GM21360 (cell line): ENCODE measurements around the gene ZNF785.

Experiments
- ATAC-seq: cut with Tn5 transposase; IDR thresholded peaks from one replicate; pipeline ENCODE4 v1.9.1; 2021; ENCODE audit warnings: mild to moderate bottlenecking, moderate library complexity; ENCODE audit not compliant: unreplicated experiment

The ZNF785 gene

DNA sequence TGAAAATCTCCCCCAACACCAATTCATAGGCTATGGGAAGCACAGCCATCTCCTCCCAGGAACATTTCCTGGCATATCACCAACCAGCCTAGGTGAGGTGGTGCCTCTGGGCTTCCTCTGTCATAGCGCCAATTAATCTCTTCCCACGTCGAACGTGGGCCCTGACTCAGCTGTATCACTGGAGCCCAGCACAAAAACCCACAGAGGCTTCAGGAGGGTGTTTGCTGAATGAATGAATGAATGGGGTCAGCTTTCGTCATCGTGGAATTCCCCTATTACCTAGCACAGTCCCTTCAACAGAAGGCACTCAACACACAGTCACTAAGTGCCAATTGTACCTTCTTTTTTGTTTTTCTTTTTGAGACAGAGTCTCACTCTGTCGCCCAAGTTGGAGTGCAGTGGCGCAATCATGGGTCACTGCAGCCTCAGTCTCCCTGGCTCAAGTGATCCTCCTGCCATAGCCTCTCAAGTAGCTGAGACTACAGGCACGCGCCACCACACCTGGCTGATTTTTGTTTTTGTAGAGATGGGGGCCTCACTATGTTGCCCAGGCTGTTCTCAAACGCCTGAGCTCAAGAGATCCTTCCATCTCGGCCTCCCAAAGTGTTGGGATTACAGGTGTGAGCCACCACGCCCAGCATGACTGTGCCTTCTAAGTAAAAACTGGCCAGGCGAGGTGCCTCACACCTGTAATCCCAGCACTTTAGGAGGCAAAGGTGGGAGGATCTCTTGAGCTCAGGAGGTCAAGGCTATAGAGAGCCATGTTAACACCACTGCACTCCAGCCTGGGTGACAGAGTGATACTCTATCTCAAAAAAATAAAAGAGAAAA, 18.1 kb downstream of the ZNF785 start:
- no peak for ATAC-seq

DNA sequence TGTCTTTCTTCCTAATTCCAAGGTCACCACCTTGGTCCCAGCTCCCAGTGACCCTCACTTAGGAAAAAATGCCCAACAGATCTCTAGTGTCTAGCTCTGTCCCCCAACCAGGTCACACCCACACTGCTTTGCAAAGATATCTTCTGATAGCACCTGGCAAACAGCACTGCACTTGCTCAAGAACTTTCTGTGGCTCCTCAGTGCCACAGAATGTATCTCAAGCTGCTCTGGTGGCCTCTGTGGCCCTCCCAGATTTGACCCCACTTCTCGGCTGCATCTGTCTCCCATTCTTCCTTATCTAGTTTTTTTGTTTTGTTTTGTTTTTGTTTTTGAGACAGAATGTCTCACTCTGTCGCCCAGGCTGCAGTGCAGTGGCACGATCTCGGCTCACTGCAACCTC, 19.0 kb downstream of the ZNF785 start:
- ATAC-seq = no peak

DNA sequence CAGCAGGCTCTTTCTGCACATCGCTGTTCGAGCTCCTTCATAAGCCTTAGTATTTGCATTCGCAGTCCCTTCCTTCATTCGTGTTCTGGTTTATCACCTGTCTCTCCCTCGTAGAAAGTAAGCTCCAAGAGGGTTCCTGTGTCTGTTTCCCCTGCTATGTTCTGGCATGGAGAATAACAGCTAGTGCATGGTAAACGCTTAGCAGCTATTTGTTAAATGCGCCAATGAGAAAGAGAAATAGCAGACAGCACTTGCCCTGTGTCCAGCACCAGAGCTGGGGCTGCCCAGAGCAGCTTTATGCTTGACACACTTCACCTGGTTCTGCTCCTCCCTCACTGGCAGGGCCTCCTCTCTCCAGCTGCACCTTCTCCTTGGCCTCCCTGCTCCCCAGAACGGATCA, 19.5 kb downstream of the ZNF785 start:
- ATAC-seq = no peak

DNA sequence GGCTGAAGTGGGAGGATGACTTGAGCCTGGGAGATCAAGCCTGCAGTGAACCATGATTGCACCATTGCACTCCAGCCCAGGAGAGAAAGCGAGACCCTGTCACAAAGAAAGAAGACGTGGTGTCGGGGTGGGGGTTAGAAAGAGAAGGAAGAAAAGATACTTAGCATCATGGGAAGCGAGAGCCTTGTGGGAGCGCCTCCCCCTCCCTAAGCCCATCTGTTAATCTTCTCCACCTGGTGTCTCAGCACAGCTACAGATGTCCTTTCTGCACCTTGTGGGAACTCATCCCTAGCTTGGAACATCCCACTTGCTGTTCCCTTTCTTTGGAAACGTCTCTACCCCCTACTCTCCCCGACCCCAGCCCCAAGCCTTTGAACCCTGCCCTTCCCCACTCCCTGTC, 20.0 kb downstream of the ZNF785 start:
- ATAC-seq = no peak

DNA sequence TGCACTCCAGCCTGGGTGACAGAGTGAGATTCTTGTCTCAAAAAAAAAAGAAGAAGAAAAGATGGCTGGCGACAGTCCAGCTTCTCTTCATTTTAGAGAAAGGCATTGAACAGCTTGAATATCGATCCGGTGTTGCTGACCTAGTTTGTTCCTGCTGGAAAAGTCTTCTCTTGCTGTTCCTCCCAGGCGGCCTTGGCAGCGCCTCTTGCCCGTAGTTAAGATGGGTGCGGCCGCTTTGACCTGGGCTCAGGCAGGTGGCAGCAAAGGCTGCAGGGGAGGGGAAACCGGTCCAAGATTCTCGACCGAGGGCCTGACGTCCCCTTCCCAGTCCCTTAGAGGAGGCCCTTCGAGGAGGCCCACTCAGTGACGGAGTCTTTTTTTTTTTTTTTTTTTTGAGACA, 23.5 kb downstream of the ZNF785 start:
- ATAC-seq = no peak

DNA sequence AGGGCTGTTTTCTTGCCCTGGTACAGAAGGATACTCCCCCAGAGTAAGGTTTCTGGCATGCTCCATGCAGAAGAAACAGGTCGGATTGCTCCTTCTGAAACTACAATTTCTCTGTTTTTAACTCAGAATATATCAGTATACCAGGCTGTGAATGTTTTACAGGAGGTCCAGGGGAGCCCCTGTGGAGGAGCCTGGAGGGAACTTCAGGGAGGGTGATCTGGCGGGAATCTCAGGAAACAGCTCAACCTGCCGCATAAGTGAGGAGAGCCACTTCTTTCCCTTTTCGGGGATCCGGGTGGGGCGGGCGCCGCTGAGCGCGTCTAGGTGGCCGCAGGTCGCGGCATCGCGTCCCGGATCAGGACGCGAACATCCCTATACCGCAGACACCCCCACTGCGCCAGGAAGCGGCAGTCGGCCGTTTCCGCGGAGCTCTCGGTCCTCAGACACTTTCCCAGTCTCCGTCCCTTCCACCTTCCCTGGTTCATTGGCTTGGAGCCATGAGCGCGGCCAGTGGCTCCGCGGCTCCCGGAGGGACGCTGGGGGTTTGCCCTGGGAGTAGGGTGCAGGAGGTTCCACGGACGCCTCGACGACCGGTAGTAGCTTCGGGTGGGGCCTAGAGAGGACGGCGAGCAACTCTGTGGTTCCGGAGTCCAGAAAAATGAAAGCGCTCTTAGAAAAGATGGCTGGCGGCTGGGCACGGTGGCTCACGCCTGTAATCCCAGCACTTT, 24.2 kb downstream of the ZNF785 start:
- ATAC-seq = no peak

DNA sequence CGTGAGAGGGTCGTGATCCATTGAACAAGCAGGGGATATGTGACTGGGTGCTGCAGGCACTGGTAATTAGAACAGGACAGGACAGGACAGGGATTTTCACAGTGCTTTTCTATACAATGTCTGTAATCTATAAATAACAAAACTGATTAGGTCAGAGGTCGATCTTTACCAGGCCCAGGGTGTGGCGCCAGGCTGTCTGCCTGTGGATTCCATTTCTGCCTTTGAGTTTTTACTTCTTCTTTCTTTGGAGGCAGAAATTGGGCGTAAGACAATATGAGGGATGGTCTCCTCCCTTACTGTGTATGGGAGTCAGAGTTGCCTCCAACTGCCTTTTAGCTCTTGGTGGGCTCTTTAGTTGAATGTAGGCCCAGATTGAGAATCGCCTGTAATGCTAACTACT, 25.8 kb downstream of the ZNF785 start:
- ATAC-seq = no peak

DNA sequence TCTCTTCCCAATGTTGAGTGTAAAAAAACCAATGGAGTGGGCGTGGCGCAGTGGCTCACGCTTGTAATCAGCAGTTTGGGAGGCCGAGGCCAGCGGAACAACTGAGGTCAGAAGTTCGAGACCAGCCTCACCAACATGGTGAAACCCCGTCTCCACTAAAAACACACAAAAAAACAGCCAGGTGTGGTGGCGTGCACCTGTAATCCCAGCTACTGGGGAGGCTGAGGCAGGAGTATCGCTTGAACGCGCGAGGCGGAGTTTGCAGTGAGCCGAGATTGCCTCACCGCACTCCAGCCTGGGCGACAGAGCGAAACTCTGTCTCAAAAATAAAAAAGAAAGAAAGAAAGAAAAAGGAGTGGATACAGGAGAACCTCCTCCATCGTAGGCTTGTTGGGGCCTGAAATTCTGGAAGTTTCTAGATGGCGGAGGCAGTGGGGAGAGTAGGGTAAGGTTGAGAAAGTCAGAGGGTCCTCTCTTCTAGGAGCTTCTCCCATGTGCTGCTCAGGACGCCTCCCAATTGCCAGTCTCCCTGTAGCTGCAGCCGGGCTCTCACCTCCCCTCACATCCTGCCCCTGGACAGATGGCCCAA, 26.6 kb downstream of the ZNF785 start:
- no peak for ATAC-seq

DNA sequence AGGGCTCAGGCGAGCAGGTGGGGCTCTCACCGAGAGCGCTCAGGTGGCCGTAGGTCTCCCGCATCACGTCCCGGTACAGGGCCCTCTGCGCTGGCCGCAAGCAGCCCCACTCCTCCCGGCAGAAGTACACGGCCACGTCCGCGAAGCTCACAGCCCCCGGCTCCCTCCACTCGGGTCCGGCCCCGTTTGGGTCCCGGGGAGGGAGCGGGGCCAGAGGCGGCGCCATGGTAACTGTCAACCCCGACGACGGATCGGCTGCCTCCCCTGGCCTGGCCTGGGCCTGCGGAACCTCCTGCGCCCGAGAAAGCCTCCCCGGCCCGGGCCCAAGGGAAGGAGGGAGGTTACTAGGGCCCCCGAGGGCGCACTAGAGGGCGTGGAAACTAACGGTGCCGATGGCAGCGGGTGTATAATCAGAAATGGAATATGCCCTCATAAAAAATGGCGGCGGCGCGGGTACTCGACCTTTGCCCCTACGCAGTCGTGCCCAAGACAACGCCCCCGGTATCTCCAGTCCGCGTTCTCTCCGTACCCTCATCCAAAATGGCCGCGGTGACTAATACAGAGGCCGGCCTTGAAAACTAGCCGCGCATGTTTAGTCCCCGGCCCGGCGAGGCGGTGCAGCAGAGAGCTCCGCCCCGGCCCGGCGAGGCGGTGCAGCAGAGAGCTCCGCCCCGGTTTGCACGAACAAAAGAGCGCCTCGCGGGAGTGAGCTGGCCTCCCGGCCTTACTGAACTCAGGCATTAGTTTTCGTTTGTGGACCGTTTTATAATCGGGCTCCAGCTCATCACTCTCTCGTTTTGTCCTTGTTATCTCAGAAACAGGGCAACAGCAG, 27.3 kb downstream of the ZNF785 start, which contains the start of gene ZNF764:
Gene ZNF764, minus strand, starts transcription at position 418 of the 832 bp plus-strand sequence. Its CDS starts 192 bp downstream, at position 226.
- peak; percentile 90 for ATAC-seq

DNA sequence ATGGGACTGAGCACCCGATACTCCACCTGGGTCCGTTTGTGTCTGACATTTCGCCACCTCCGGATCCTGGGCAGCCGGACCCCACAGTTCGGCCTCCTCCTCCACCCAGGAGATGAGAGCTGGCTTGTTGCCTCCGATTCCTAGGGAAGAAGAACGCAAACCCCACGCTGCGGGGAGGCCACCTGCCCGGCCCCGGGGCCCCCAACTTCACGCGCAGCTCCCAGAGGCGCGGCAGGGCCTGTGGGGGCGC, 27.9 kb downstream of the ZNF785 start:
- peak; percentile 8 for ATAC-seq

DNA sequence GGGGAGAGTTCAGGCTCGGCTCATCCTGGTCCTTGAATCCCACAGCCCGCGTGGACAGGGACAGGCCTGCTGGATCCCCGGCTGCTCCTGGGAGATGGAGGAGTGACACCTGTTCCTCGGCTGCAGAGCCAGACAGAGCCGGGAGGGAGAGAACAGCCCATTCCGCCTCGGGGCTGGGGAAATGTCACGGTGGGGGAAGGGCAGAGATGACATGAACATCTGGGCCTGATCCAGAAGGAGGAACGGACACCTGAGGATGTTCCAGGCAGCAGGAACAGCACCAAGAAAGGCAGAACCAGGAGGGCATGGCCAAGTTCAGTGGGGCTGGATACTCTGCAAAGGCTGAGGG, 29.4 kb downstream of the ZNF785 start:
- ATAC-seq = no peak

DNA sequence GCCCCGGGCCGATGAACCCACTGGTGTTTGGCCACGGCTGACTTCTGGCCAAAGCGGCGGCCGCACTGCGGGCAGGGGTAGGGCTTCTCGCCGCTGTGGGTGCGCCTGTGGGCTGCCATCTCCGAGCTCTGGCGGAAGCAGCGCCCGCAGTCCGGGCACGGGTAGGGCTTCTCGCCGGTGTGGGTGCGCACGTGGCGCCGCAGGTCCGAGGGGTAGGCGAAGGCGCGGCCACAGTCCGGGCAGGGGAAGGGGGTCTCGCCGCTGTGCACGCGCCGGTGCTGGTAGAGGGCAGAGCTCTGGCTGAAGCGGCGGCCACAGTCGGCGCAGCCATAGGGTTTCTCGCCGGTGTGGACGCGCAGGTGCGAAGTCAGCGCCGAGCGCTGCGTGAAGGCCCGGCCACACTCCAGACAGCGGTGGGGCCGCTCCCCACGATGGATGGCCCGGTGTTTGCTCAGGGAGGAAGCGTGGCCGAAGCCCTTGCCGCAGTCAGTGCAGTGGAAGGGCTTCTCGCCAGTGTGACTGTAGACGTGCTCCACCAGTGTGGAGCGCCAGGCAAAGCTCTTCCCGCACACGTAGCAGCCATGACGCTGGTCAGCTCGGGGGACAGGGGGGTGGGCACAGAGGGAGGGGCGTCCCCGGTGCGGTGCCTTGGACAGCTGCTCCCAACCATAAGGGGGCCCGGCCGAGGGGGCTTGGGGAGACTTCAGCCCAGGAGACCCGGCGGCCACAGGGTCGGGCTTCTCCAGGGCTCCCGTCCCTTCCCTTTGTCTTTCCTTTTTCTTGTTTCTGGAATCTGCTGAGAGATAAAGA, 30.0 kb downstream of the ZNF785 start:
- no peak for ATAC-seq

DNA sequence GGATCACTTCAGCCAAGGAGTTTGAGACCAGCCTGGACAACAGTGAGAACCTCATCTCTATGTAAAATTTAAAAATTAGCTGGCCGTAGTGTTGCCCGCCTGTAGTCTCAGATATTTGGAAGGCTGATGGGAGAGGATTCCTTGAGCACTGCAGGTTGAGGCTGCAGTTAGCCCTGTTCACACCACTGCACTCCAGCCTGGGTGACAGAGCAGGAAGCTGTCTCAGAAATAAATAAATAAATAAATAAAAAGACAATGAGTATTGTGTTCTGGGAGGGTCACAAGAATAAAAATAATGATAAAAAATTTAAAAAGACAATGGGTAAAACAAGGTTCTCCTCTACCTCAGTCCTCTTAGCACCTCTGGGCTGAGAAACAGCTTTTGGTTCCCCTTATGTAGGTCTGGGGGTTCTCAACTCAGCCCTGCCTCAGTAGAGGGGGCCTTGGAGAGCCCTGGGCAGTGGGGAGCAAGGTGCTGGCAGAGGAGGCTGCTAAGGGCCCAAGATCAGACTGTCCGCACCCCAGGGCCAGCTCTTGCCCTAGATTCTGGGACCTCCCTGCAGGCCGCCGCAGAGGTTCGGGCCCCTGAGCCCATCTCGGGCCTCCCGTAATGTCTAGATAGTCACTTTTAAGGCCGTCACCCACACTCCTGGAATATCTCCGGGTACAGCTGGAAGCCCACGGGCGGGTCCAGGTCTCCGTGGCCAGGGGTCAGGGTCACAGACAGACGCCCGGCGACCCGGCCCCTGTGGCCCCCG, 30.8 kb downstream of the ZNF785 start:
- ATAC-seq = no peak

DNA sequence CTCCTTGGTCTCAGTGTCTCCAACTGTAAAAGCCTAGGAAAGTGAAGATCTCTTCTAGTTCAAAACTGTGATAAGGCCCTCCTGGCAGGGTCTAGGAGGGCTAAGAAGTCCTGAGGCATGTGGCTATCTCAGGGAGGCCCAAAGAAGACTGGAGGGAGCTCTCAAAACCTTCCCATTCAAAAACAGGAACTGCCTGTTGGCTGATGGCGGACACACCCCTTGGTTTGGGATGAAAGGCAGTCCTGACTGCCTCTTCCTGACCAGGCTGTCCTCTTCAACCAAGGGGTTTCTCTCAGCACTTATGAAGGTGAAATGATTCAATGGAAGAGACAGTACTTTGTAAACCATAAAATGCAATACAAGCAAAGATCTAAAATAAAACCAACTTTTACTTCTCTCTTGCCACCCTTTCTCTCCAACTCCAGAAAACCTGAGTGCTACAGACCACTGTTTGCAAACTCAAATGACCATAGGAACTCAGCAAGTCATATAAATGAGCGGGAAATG, 32.1 kb downstream of the ZNF785 start:
- ATAC-seq = no peak

DNA sequence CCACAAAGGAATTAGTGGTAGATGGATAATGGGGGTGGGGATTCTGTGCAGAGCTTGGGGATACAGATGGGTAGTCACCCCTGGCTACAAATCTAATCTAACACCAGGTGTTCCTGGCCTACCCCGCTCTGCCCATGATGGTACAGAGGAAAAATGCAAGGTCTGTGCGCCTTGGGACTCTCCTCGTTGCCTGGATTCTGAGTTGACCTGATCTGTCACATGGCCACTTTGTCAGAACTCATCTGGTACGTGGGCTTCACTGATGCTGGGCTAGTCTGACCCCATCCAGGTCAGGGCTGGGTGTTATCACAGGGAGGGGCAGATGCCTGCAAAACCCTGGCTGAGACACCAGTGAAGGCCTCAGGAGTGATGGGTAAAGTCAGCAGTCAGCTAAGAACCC, 32.5 kb downstream of the ZNF785 start:
- no peak for ATAC-seq

DNA sequence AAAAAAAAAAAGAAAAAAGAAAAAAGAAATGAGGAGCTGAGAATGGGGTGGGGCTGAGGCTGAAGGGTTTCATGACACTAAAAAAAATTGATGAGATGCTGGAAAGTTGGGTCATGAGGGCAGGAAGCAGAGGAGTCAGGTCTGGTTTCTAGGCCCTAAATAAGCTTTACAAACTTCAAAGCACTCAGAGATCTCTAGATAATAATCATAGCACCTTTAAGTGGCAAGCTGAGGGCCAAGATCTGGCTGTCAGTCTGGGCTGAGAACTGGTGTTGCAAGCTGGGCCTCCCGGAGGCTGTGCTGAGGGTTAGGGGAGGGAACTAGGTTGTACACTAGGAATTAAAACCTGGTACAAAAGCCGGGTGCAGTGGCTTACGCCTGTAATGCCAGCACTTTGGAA, 33.7 kb downstream of the ZNF785 start:
- no peak for ATAC-seq

DNA sequence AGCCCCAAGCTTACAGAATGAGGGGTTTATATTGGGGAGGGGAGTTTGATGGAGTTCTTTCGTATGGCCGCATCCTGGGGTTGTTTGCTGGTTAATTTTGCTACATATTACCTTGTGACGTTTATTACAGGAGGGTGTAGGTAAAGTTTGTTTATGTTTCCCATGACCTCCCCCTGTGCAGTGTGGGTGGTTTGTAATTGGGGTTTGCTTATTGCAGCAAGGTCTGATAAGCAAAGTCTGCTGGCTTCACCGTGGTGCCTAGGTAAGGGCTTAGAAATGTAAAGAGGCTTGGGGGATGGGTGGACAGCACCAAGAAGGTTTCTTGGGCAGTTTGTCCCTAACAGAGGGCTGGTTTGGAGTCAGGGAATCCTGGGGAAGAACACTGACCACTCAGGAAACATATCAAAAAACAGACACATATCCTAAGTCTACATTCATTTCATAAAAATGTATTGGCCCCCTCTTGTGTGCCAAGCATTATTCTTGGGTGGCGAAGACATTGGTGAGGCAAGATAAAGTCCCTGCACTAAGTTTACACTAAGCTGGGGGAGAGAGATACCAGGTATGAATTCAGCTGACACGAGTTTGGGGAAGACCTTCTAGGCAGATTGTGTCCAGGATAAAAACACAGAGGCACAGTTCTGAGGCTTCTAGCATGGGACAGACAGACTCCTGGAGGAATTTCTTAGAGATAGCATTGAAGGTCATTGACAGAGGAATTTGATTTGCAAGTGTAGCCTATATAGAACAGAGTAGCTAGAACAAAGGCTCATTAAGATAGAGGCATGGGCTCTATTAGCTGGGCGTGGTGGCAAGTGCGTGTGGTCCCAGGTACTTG, 36.9 kb downstream of the ZNF785 start:
- no peak for ATAC-seq

DNA sequence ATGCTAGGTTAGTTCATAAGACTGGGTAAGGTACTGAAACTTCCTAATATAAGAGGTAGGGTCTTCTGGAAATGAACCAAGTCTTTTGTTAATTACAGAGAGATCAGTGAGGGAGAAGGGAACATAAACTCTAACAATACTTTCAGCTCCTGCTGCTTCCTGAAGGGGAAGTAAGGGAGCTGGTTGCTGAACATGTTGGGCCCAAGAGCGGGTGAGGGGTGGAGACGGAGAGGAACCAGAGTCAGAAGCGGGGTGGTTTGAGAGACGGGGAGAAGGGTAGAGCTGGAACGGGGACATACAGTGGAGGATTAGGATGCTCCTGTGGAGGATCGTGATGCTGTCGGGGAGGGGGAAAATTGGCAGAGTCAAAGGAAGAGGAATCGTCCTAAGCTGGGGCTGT, 39.4 kb downstream of the ZNF785 start:
- no peak for ATAC-seq

DNA sequence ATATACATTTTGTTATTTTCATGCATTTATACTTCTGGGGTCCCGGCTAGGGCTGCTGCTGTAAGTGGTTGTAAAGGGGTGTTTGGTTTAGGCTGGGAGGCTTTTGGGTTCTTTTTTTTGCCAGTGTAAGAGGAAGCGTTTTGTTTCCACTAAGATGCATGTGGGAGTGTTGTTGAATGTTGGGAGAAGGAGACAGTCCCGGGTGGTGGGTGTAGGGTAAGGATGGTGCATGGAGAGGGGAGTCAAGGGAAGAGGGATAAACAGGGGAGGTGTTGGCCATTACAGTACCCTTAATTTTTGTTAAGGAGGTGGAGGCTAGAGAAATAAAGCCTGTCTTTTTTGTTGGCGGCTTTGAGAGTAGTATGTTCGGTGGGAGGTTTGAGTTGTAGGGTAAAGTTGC, 42.4 kb downstream of the ZNF785 start:
- no peak for ATAC-seq
